AG04450 (cell line): ENCODE data around the gene RAD51C. TPM values are rescaled to one million over a fixed set of nuclear protein-coding genes. Genes with fewer than 3 reads are reported as not detected.
"Not testable (repeated sequence)": the region's sequence is repeated elsewhere in the genome, so short reads cannot be mapped to it uniquely, and the experiment has no call there.

Source experiments
- CTCF ChIA-PET: fragments of 300-600, 350-600 bp; formaldehyde crosslinking; extraction: SDS; loops from one replicate; lab custom pipeline; 2022; ENCODE audit warnings: antibody characterized with exemption, inconsistent platforms; lab: Charles Lee
- POLR2A ChIA-PET: fragments of 350-600 bp; formaldehyde crosslinking; extraction: SDS; loops from one replicate; lab custom pipeline; 2021; ENCODE audit warnings: antibody characterized with exemption, inconsistent platforms; lab: Yijun Ruan, JAX
- DNase-seq: peaks from one replicate; pipeline ENCODE4 v3.0.0-alpha.2; 2011; ENCODE audit warnings: low read depth, low spot score
- H3K27ac ChIP-seq: one replicate; pipeline ENCODE4 v1.5.1; 2012; ENCODE audit warnings: low read depth, low read length, control low read depth
- H3K27me3 ChIP-seq: one replicate; pipeline ENCODE4 v1.6.0; 2012; ENCODE audit warnings: low read length; ENCODE audit not compliant: control insufficient read depth, insufficient read depth
- H3K4me3 ChIP-seq: 2 replicates; pipeline ENCODE4 v1.5.1; 2011; ENCODE audit warnings: mild to moderate bottlenecking, low read depth, low read length, control low read depth
- H3K9me3 ChIP-seq: 2 replicates; pipeline ENCODE4 v1.5.1; 2012; ENCODE audit warnings: low read length; ENCODE audit not compliant: control insufficient read depth, insufficient read depth
- CTCF ChIP-seq: IDR thresholded peaks from 2 replicates; pipeline ENCODE4 v1.5.1; 2011; ENCODE audit warnings: low read depth, low read length, control low read depth, inconsistent platforms
- polyA plus RNA-seq: library from polyadenylated mRNA; depleted of rRNA; stranded (reverse); fragments of >200 nt; gene quantifications from 2 replicates; pipeline ENCODE4 v1.2.3, GENCODE V29; 2011

RAD51C gene
- polyA plus RNA-seq, 1 experiment, result 36.1 TPM

- no peak for TF ChIP-seq CTCF
- no peak overlapping the region for H3K4me3 ChIP-seq
- H3K27ac ChIP-seq, result no peak overlapping the region
- no peaks in the 10 kb centered on the region; the same call in 1 of the 2 replicates for H3K9me3 ChIP-seq
- POLR2A ChIA-PET, result interaction anchor here (0.7 to 1.0 kb wide), 2 partner anchors 10 to 38 kb away, joined by 3 read pairs; no protein-coding TSS in a partner anchor
- CTCF ChIA-PET, result interaction anchor here (0.6 kb wide), 1 partner anchor 209 kb away, joined by 4 read pairs; no protein-coding TSS in a partner anchor
- no peak for DNase-seq
- no peaks in the 10 kb centered on the region for H3K27me3 ChIP-seq
Measured at GRCh38 chr17:58669853-58670252, 22.5 kb upstream of the RAD51C start.

DNA sequence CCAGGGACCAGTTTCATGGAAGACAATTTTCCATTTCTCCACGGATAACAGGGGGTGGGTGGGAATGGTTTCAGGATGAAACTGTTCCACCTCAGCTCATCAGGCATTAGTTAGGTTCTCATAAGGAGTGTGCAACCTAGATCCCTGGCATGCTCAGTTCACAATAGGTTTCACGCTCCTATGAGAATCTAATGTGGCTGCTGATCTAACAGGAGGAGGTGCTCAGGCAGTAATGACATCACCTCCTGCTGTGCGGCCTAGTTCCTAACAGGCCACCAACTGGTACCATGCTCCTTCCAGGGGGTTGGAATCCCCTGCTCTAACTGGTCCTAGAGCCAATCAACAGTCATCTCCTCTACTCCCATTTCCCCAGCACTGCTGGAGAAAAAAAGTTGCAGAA is 20.4 kb upstream of the RAD51C start:
- H3K27me3 ChIP-seq, result no peaks in the 10 kb centered on the region
- POLR2A ChIA-PET, result interaction anchor here (0.6 kb wide), 1 partner anchor 41 kb away, joined by 6 read pairs; no protein-coding TSS in a partner anchor
- no peak overlapping the region for H3K4me3 ChIP-seq
- no peak for TF ChIP-seq CTCF
- no peaks in the 10 kb centered on the region for H3K9me3 ChIP-seq
- no peak overlapping the region for H3K27ac ChIP-seq
- CTCF ChIA-PET, result interaction anchor here (0.5 to 1.7 kb wide), 2 partner anchors 94 to 254 kb away, joined by 3 to 8 read pairs; no protein-coding TSS in a partner anchor
- no peak for DNase-seq

GRCh38 chr17:58677194-58677880 is 15.1 kb upstream of the RAD51C start:
- CTCF ChIA-PET, result no interaction called here
- H3K9me3 ChIP-seq, result no peaks in the 10 kb centered on the region
- peak overlapping the region; percentile 57 for H3K27ac ChIP-seq
- POLR2A ChIA-PET, result interaction anchor here (1.0 kb wide), 1 partner anchor 46 kb away, joined by 6 read pairs; no protein-coding TSS in a partner anchor
- no peak overlapping the region for H3K4me3 ChIP-seq
- no peak for TF ChIP-seq CTCF
- no peaks in the 10 kb centered on the region for H3K27me3 ChIP-seq
- DNase-seq, result no peak

GRCh38 chr17:58678287-58678686 is 14.1 kb upstream of the RAD51C start:
- H3K9me3 ChIP-seq, DNase-seq, CTCF ChIA-PET, H3K27ac ChIP-seq, H3K27me3 ChIP-seq, H3K4me3 ChIP-seq: not testable (repeated sequence)
- POLR2A ChIA-PET, result interaction anchor here (0.6 kb wide), 1 partner anchor 404 kb away, joined by 3 read pairs; no protein-coding TSS in a partner anchor

- no peaks in the 10 kb centered on the region for H3K27me3 ChIP-seq
- H3K9me3 ChIP-seq, result no peaks in the 10 kb centered on the region
- no peak overlapping the region for H3K27ac ChIP-seq
- DNase-seq, result no peak
- no peak for TF ChIP-seq CTCF
- H3K4me3 ChIP-seq, result no peak overlapping the region
- CTCF ChIA-PET, result no interaction called here
- POLR2A ChIA-PET, result no interaction called here
Measured at GRCh38 chr17:58679263-58680037, 13.0 kb upstream of the RAD51C start.
